Stimulated activated CD4-positive, alpha-beta T cell treated with anti-CD3 and anti-CD28 coated beads, Interleukin-1b, Interleukin-23, amount 100 ng/mL, for 48 hours (primary cell): ENCODE results near the gene CIBAR2.

Source experiments
- DNase-seq: peaks from one replicate; pipeline ENCODE4 v3.0.0-alpha.2; 2020

CIBAR2 gene

DNA sequence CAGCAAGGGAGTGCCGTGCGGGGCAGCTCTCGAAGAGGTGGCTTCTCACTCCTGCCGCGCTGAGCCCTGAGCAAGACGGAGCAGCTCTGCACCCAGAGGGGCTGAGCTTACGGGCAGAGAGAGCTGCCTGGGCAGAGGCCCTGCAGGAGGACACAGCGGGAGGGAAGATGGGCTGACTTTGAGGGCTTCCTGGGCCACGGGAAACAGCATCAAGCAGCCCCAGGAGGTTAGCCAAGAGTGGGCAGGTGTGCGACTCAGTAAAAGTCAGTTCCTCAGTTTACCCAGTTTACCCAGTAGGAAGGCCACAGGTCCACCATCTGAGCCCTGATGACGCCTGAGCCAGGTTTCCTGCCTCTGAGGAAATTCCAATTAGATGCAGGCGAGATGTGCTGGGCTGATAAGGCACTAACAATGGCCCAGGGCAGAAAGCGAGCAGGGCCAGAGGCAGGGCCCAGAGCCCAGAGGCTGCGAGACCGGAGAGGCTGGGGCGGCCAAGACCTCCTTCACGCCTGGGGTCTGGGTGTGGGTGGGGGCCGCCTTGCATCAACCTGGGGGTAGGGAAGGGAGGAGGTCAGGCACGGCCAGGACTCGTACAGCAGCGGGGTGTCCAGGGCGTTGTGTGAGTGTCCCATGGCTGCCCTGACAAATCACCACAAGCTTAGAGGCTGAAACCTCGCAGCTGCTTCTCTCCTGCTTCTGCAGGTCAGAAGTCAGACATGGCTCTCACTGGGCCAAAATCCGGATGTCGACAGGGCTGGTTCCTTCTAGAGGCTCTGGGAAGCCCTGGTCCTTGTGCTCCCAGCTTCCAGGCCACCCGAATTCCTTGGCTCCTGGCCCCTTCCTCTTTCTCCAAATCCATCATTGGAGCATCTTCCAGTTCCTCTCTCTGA is 32.0 kb upstream of the CIBAR2 start:
- DNase-seq, result no peak

DNA sequence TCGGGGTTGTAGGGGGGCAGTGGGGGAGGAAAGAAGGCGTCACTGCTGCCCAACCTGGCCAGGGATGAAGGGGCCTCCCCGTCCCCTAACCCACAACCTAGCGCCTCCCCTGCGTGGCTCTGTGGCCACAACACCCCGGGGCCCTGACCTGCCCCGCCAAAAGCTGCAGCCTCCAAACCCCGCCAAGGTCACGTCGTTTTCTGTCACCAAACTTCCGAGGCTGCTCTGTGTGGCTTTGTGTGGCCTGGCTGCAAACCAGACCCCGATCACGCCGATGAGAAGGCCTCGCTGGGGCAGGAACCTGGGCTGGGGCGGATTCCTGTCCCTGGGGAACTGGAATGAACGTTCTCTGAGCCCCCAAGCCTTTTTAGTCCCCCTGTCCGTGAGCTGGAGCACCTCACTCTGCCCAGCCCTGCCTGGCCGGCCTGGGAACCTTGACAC is 30.5 kb upstream of the CIBAR2 start:
- no peak for DNase-seq

DNA sequence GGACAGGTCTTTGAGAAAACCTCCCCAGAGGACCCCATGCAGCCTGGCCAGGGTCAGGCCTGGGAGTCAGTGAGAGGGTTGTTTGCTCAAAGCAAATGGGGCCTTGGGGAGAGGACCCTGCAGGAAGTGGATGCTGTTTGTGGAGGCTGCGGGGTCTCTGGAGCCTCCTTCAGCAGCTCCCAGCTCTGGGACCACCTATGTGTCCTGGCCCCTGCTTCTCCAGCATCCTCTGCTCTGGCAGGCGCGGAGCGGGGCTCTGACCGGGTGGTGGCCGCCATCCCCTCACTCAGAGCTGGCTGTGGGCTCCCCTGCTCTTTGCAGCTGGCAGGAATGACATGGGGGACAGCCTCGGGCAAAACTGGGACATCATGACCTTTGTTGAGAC is 29.8 kb upstream of the CIBAR2 start:
- no peak for DNase-seq

DNA sequence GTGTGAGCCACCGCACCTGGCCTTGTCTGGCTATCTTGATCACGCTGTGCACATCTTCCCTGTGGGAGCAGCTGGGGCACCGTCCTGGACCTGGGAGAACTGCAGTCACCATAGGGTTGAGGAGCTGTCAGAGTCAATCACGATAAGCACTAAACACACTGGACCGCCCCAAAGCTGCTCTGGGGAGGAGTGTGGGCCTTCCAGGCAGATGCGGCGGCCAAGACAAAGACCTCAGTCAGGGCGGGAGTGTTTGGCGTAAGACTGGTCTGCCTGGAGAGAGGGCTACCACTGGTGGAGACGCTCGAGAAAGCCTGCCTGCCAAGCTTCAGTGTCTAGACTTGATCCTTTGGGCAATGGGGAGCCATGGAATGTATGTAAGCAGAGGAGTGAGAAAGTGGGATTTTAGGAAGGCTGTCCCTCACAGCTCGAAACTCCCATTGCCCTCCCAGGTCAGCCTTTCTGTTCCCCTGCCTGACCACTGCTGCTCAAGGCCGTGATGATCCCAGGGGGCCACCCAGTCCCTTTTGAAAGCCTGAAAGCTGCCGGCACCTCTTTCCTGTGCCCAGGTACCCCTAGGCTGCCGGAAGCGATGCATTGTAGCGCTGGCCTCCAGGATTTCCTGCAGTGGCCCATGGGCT is 29.3 kb upstream of the CIBAR2 start:
- DNase-seq, result no peak

DNA sequence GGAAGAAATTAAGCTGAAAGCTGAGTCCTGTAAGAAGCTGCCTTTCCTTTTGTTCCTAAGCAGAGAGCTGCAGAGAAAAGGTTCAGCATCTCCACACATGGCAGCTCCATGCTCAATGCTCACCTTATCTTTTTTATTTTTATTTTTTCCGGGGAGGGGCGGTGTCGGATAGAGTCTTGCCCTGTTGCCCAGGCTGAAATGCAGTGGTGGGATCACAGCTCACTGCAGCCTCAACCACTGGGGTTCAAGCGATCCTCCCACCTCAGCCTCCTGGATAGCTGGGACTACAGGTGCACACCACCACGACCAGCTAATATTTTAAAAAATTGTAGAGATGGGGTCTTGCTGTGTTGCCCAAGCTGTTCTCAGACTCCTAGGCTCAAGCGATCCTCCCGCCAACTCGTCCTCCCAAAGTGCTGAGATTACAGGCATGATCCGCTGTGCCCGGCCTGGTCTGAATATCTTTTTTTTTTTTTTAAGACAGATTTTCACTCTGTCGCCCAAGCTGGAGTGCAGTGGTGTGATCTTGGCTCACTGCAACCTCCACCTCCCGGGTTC is 28.3 kb upstream of the CIBAR2 start:
- no peak for DNase-seq

DNA sequence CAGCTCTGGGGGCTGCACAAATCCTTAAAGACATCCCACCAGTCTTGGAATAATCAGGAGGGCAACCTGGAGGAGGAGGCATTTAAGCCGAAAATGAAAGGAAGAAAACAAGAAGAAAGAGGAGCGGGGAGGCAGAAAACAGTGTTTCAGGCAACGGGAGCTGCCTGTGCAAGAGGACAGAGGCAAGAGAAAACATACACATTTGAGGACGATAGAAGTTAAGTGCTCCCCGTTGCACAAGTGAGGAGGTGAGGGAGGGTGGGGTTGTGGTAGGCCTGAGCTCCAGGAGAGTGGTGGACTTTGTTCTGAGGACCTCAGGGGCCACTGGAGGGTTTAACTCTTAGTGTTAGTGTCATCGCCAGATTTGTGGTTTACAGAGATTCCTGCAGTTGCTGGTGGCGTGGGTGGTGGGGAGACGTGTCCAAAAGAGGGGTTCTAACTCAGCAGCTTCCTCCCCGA is 27.6 kb upstream of the CIBAR2 start:
- DNase-seq, result no peak

DNA sequence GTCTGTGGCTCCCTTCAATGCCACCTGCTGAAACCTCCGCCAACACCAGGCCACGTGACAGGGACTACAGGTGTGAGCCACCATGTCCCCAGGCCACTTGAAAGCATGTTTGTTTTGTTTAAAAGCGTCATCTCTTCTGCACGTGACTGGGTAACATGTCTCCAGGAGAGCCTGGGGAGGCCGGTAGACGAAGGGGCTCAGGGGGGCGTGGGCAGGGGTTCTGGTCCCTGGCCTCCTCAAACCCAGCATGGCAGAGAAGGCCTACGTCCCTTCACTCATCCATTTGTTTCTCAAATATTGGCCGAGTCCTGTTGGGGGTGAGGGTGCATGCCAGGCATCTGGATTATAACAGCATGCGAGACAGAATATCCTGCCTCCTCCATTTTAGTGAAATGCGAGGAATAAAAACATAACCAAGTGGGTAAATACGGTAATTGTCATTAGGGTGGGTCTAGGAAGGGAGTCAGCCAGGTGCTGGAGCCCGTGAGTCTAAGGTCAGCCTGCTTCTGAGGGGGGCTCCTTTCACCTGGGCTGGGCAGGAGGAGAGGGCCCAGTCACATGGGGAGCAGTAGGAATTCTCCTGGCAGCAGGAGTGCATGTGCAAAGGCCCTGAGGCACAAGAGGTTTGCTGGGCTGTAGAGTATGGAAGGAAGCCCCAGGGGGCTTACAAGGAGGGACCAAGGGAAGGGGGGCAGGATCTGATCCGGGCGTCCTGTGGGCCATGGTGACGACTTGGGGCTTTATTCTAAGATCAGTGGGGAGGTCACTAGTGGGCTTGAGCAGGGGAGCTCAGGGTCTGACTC is 26.8 kb upstream of the CIBAR2 start:
- DNase-seq, result no peak

DNA sequence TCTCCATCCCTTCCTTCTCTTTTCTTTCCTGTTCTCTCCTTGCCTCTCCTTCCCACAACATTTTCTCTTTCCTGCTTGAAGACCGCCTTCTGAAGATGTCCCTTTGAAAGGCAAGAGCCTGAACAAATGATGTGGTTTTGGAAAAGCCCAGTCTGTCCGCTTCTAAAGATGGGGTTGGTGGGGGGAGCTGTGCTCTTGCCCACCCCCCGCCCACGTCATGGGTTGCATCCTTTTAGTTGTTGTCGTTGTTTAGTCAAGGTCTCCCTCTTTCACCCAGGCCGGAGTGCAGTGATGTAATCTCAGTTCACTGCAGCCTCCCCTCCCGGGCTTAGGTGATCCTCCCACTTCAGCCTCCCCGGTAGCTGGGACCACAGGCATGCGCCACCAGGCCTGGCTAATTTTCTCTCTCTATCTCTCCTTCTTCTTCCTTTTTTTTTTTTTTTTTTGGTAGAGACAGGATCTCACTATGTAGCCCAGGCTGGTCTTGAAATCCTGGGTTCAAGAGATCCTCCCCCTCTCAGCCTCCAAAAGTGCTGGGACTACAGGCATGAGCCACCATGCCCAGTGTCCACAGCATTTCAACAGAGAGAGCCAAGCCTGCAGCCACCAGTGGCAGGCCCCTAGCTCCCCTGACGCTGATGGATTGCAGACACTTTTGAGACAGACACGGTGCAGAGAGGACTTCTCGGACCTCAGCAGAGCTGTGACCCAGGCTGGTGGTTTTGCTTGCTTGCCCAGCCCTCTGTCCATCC is 26.0 kb upstream of the CIBAR2 start:
- no peak for DNase-seq

DNA sequence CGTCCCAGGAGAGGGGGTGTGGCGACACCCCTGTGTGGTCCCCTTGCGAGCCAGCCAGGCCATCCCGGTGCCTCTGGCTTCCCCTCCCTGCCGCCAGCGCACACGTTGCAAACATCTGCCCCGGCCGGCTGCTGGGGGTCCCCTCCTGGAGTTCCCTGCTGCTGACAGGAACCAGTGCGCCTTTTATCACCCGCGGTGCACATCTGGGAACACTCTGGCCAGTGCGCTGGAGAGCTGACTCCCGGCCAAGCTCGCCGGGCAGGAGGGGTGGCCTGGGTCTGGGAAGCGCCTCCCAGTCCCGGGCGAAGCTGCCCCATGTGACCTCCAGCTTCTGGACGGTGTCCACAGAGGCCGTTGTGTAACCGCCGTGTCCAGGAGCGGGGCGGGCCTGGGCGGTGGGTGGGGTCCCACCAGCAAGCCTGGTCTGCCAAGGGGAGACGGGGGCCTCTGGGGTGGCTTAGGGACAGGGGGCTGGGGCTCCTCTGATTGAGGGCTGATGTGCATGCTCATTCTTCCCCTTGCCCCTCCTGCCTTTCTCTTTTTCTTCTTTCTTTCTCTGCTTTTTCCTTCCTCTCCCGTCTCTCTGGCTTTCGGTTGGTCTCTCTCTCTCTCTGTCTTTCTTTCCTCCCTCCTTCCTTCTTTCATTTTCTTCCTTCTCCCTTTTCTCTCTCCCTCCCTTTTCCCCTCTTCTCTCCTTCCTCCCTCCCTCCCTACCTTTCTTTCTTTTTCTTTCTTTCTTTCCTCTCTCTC is 25.2 kb upstream of the CIBAR2 start:
- DNase-seq, result no peak

DNA sequence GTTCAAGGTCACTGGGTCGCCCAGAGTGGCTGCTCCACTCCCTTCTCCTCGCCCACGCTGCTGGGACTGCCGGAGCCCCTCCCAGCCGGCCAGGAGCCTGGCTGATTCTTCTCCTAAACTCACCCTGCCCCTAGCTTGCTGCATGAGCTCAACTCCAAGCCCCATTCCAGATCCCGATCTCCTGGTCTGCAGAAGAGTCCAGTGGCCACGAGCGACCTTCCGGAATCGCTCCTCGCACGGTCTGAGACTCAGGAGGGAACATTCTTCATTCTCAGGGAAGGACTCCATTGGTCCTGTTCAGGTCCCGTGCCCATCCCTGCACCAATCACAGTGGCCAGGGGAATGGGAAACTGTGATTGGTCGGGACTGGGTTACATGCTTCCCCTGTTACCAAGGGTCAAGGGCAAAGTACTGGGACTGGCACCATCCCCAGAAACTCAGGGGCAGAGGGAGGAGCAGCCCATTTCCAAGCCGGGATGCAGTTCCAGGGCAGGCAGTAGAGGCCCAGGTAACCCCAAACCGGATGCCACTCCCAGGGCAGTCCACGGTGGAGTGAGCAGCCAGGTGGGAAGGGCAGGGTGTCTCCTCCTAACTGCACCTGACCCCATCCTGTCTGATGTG is 24.5 kb upstream of the CIBAR2 start:
- no peak for DNase-seq

DNA sequence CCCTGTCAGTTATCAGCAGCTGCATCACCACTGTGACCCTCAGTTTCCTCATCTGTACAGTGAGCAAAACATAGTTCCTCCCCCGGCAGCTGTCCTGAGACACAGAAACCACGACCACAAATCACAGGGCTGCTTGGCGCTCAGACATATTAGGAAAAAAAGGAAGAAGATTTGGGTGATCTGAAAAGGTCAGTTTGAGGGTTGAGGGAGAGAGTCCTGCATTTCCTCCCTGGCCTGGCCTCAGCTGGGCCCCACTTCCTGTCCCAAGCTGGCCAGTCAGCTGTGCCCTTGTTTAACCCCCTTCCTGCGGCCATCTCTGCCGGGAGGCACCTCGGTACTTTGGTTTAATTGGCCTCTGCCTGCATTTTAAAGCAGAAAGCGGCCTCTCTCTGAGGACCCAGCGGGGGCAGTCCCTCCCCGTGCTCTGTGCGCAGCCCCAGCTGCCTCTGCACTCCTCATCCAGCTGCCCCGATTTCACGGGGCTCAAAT is 24.0 kb upstream of the CIBAR2 start:
- no peak for DNase-seq

DNA sequence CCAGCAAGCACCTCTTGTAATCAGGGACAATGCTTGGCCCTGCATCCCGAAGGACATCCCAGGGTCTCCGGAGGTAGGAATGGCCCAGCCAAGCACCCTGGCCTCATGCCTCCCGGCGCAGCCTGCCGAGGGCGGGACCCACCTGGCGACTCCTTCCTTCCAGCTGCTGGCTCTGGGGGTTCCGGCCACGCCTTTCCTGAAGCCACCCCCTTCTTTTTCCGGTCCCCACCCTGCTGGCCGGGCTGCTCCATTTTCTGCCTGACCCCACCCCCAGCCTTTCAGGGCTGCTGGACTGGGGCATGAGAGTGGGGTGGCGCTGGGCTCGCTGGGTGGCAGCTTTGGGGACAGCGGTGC is 22.5 kb upstream of the CIBAR2 start:
- no peak for DNase-seq

DNA sequence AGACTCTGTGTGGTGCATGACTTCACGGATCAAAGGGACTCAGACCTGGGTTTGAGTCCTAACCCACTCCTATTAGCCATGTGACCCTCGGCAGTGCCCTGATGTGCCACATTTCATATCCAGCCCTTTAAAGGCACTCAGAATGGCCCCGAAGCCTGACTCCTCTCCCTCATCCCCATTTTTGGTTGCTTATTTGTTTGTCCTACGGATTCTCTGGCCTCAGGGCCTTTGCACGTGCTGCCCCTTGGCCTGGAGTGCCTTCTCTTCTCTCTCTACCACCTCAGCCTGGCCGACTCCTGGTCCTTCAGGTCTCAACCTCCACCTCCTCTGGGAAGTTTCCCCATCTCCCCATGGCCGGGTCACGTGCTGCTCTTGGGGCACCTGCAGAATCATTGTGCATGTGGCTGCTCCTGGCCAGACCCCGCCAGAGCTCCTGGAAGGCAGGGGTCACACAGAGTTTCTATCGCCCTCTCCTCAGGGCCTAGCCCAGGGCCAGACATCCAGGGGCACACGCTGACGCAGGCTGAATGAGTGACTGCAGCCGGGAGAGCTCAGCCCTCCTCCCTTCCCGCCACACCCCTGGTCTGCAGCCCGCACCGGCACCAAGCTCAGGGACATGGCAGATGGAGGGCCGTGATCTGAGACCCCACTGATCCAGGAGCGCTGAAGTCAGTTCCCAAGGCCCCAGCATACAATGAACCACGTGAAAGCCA is 22.0 kb upstream of the CIBAR2 start:
- no peak for DNase-seq

DNA sequence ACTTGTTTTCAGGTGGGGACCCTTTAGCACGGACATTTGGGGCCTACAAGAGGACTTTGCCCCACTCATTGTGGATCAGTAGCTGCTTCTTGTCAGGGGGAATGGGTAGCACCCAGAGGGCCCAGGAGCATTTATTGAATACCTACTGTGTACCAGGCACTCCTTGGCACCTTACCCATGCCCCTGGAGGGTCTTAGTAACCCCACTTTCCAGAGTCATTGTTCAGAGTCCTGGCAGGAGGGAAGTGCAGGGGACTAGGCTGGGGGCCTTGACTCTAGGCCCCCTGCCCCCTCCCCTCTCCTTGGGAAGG is 21.0 kb upstream of the CIBAR2 start:
- DNase-seq, result no peak

DNA sequence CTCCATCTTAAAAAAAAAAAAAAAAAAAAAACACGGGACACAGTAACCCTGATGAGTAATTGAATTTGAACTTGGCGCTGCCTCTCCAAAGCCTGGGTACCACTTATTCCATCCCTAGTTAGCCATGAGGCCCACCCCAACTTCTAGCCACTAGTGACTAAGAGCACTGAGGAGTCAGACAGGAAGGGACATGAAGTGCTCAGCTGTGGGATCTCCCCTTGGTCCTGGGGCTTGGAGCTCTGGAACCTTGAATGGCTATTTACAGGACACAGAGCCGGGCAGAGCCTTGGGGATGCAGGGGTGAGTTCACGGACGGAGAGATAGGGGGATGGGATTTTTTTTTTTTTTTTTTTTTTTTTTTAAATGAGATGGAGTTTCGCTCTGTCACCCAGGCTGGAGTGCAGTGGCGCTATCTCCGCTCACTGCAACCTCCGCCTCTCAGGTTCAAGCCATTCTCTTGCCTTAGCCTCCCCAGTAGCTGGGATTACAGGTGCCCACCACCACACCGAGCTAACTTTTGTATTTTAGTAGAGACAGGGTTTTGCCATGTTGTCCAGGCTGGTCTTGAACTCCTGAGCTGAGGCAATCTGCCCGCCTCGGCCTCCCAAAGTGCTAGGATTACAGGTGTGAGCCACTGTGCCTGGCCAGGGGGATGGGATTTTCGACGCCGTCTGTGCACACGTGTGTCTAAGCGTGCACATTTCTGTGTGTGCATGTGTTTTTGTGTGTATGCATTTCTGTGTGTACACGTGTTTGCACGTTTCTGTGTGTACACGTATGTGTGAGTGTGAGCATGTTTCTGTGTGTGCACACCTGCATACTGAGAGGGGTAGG is 20.4 kb upstream of the CIBAR2 start:
- no peak for DNase-seq

DNA sequence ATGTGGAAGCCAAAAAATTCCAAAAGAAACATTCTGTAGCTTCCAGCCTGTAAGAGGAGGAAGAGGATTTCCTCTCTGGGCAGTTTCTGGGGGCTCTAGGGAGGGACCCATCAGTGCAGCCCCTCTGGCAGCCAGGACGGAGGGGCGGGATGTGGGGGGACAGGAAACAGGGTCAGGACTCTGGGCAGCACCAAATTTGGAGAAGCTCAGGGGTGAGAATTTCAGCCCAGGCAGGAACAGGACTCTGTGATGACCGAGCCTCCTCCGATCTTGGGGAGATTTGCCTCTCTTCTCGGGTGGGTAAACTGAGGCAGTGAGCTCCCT is 18.4 kb upstream of the CIBAR2 start:
- no peak for DNase-seq

DNA sequence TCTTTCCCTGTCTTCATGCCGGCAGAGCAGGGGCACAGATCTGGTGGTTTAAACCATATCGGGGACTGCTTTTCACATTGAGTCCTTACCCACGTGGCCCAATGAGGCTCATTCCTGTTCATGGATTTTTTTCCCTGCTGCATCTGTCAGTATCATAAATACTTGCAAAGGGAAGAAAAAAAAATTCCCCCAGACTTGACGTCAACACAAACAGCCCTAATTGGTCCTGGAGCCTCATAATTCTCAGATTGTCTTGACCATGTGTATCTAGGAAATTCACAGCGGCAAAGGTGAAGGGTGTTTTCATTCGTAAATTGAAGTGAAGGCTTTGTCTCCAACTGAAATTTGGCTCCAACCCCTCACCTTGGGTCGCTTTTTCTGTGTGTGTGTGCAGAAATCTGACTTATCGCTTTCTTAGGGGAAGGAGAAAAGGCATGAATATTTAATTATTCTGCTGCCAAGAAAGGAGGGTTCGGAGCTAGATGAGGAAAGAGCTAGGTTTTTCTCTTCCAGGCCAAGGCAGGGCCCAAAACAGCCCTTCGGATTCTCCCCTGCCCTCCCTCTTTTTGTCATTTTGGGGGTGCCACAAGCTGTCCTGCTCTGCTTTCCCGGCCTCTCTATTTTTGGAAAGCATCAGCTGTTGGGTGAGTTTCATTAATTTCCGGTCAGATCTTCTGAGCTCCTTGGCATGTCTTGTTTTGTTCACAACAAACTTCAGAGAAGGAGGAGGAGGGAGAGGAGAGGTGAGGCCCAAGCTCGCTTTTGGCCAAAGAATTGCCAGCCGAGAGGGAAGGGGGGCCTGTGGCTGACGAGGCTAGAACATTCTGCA is 17.8 kb upstream of the CIBAR2 start:
- DNase-seq, result no peak

DNA sequence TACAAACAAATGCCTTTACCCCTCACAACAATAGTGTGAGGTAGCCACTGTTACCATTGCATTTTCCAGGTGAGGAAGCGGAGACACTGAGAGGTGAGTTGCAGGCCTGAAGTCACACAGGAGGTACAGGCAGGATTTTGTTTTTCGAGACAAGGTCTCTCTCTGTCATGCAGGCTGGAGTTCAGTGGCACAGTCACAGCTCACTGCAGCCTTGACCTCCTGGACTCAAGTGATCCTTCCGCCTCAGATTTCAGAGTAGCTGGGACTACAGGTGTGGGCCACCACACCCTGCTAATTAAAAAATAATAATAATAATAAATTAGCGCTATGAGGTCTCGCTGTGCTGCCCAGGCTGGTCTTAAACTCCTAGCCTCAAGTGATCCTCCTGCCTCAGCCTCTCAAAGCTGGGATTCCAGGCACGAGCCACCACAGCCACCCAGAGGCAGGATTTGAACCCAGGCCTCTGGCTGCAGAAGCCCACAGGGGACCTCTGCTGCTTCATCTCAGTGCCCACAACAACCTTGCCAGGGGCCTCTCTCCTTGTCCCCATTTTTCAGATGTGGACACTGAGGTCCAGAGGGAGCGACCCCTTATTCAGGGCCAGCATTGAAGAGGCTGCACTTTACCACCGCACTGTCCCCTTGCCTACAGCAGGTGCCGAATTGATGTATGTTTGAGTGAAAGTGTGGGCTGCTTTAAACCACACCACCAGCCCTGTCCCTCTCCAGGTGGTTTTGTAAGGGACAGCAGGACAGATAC is 16.0 kb upstream of the CIBAR2 start:
- no peak for DNase-seq
